Measurements from ENCODE around the gene ACTA2.

DNA sequence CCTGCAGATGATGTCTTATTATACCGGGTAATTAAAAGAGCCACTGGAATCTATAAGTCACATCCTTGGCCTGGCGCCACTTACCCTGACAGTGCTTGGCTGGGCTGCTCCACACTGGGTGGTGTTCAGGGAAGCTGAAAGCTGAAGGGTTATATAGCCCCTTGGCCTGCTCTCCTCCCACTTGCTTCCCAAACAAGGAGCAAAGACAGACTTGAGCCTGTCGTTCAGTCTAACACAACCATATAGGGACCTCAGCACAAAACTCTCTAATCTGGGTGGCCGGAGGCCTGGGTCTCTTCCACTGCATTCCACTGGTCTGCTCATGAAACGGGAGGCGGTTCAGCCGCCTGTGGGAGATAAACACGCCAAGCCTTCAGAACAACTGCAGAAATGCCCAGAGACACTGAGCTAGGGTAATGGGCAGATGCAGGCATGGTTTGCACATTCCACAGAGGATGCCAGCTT lies at the start of gene ACTA2:
- no peak for TF ChIP-seq CTCF (IDR thresholded peaks at IDR 0.05)
- no peak for TF ChIP-seq POLR2A (IDR thresholded peaks at IDR 0.05)
- TF ChIP-seq EP300 (IDR thresholded peaks at IDR 0.05) = no peak
